Right kidney (tissue), 1 donor: ENCODE results near the gene MYH11.
"Not testable (repeated sequence)": the region's sequence is repeated elsewhere in the genome, so short reads cannot be mapped to it uniquely, and the experiment has no call there.

Experiments
- DNase-seq: peaks from one replicate; pipeline ENCODE4 v3.0.0-alpha.2; 2016

The MYH11 gene

DNA sequence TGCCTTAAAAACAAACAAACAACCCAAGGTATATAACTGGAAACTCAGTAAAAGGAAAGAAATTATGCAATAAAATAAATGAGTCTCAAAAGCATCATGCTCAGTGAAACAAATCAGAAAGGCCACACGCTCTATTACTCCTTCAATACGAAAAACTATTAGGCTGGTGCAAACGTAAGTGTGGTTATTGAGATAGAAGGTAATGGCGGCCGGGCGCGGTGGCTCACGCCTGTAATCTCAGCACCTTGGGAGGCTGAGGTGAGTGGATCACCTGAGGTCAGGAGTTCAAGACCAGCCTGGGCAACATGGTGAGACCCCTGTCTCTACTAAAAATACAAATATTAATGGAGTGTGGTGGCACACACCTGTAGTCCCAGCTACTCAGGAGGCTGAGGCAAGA lies 17.6 kb downstream of the MYH11 start:
- not testable (repeated sequence) for DNase-seq

DNA sequence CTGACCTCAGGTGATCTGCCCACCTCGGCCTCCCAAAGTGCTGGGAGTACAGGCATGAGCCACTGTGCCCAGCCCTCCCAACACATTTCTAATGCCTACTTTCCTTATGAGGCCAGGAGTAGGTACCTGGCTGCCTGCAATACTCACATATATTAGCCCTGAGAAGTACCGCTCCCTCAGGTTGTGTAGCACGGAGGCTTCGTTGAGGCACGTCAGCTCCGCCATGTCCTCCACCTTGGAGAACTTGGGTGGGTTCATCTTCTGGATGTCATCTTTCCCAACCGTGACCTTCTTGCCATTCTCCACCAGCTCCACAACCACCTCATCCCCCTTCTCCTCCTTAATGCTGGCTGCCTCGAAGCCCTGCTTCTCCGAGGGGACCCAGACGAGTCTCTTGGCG lies 19.1 kb downstream of the MYH11 start:
- no peak for DNase-seq

DNA sequence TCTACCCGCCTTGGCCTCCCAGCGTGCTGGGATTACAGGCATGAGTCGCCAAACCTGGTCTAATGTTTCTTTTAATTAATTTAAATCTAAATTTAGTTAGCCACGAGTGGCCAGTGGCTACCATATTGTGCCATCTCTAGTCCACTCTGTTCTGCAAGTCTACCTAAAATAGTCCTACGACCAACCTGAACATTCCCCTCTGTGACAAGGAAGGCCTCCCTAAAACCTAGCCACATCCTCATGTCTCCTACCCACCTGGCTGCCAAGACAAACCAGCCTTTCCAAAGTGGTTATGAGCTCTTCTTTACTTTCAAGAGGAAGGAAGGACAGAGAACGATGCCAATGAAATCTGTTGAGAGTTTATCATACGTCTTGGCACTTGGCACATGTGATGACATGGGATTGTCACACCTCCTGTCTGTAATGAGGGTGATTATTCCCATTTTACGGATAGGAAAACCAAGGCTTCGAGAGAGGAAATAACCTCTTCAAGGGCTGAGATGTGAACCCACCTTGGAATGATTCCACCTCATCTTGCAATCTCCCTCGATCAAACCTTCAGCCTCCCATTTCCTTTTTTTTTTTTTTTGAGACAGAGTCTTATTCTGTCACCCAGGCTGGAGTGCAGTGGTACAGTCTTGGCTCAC lies 19.7 kb downstream of the MYH11 start:
- no peak for DNase-seq

DNA sequence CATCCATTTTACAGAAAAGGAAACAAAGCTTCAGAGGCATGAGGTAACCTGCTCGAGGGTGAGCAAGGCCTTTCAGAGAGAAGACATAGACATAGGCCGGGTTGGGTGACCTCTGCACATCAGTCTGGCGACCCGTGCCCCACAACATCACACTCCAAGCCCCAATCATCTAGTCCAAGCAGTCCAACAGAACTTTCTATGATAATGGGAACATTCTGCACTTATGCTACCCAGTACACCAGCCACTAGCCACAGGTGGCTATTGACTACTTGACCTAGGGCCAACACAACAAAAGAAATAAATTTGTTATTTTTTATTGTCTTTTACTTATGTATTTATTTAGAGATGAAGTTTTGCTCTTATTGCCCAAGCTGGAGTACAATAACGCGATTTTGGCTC lies 20.8 kb downstream of the MYH11 start:
- DNase-seq: no peak

DNA sequence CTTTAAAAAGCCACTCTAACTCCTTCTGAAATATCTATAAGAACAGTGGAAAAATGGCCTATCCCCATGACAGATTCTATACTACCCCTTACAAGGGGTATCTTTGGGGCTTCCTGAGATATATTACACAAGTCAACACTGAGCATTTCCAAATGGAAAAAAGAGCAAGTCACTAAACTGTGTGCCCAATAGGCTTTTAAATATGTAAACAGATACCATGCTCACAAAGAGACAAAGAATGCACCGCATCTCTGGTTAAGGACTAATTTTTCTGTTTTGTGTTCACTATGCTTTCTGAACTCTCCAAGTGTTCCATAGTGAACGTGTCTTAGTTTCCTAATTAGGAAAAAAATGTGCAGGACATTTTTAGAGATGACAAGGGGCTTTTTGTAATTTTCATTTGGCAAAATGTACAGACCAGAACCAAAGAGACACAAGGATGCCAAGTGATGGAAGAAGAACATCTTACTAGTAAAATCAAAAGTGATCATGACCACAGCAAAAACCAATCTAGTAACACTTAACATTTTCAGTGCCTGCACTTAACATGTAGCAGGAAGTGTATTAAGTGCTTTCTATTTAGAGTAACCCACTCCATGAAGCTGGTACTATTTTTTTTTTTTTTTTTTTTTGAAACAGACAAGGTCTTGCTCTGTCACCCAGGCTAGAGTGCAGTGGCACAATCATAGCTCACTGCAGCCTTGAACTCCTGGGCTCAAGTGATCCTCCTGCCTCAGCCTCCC lies 21.5 kb downstream of the MYH11 start:
- no peak for DNase-seq

DNA sequence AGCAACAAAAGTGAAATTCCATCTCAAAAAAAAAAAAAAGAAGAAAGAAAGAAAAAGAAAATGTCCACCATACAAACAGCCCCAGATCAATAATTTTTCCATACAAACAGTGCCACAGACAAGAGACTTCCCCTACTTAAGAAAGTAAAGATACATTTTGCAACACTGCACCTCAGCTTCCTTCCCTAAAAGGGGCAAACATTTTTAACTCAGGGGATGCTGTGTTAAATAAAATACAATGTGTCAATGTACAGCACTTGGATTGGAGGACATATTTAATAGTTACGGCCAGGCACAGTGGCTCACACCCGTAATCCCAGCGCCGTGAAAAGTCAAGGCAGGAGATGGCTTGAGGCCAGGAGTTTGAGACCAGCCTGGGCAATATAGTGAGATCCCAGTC lies 22.3 kb downstream of the MYH11 start:
- no peak for DNase-seq

DNA sequence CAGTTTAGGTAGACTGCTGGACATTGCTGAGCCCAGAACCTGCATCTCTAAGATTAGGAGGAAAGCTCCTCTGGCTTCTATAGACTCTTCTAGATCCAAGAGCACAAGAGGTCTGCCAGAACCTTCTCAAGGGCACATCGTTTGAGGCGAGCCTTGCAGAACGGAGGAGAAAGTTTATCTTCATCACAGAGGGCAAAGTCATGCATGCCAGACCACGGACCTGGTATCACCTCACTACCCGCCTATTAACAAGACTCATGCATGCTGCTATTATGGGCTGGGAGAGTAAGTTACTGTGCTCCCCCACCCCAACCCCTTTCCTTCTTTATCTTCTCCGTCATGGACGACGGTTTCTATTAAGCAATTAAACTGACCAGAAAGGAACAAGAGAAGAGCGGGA lies 23.3 kb downstream of the MYH11 start:
- no peak for DNase-seq

DNA sequence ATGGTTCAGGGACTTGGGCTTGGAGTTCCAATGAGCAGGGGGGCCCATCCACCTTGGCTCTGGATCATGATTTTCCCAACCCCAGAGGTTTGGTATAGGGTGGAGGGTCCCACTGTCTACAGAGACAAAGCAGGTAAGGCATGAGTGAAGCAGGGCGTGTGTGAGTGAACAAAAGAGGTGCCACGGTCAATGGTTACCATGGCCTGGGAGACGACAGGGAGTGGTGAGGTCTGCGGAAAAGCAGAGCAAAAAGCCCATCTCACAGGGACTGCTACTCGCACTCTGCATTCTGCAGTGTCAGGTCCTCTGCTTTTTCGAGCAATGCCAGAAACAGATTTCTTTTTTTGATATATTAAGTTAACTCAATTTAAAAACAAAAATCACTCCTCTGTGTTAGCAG lies 24.6 kb downstream of the MYH11 start:
- DNase-seq: no peak

DNA sequence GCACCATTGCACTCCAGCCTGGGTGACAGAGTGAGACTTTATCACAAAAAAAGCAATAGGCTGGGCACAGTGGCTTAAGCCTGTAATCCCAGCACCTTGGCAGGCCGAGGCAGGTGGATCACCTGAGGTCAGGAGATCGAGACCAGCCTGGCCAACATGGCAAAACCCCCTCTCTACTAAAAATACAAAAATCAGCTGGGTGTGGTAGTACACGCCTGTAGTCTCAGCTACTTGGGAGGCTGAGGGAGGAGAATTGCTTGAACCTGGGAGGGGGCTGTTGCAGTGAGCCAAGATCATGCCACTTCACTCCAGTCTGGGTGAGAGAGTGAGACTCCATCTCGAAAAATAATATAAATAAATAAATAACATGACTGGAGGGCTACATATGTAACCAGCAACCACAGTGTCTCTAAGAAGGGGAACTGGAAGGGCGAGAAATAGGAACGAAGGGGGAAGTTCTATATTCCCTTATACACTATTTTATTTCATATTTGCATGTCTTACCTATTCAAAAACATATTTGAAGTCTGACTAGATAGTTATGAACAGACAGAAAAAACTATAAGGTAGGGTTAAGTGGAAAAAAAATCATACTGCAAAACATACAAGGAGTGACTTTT lies 25.9 kb downstream of the MYH11 start:
- DNase-seq: no peak

DNA sequence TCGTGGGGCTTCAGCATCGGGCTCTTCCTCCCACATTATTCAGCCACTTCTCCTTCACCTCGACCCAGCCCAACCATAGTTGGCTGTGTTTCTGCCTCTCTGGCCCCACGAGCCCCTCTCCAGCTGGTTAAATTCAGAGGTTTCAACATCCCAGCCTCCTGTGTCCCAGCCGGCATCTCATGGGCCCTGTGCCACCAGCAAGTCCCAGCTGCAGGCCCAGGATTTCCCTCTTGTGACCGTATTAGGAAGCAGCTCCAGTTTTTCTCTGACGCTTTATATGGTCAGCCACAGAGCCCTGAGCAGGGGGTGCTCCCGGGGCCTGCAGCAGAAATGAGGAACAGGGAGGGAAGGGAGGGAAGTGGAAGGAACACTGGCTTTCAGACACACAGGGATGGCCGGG lies 27.4 kb downstream of the MYH11 start:
- no peak for DNase-seq

DNA sequence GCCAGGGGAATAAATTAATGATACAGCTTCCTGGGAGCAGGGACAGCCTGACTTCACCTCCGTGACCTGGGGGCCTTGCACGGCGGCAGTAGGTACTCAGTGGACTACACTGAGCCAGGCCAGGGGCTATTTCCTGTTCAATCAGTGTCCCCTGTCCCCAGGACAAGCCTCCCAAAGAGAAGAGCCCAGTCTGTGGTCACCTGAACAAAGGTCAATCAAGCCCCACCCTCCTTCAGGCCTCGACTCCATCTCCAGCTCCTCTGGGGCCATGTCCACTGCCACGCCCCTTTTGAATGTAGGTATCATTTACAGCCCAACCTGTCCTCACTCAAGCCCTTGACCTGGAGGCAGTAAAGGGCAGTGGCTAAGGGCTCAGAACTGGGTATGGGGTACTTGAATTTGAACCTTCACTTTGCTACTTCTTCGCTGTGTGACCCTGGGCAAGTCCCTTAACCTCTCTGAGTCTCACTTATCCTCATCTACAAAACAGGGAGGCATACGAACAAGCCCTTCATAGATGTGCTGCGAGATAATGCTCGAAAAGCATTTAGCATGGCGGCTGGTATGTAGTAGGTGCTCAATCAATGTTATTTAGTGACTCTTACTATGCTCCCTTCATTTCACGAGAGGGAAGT lies 29.0 kb downstream of the MYH11 start:
- DNase-seq: no peak

DNA sequence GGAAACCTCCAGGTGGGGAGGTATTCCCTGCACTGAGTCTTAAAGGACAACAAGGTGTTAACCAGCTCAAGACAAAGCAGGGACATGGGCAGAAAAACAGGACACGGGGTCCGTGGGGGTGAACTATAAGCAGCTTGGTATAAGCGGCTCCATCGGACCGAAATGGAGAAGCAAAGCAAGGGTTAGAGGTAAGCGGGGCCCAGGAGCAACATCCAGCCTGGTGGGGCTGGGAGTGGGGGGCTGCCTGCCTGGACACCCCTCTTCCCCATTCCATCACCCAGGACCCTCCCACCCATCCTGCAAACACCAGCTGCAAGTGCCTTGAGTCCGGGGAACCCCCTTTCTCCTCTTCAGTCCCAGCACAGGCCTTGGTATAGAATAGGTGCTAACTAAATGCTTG lies 29.5 kb downstream of the MYH11 start:
- no peak for DNase-seq

DNA sequence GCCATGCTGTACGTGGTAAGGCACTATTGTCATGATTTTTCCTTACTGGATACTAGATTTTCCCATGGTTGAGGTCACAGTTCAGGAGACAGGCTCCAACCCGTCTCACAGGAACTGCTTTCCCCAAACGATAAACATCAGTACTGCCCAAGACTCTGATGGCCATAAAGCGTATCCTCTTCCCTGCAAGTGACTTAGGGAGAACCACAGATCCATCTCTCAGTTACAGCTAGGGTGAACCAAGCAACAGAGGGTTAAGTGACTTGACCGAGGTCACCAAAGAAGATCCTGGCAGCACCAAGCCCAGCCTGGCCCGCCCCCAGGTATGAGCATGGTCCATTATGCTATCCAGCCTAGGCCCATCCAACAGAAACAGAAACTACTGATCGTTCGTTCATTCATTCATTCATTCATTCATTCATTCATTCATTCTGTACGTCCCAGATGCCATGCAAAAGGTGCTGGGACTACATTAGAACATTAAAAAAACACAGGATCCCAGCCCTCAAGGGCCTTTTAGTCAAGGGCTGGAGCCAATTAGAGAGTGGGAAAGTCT lies 31.0 kb downstream of the MYH11 start:
- no peak for DNase-seq

DNA sequence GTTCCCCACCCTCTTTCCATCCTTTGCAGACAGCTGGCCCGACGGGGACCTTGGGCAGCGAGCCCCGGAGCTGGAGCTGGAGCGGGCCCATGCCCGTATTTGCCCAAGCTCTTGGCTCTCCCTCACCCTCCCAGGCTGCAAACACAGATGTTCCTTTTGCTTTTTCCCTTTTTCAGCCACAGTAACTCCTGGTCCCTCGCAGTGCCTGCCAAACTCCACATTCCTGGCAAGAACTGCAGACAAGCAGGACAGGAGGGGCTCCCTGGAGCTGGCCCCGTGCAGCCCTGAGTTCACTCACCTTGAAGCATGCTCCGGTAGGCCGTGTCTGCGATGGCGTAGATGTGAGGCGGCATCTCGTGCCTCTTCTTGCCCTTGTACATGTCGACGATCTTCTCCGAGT lies 33.9 kb downstream of the MYH11 start:
- no peak for DNase-seq

DNA sequence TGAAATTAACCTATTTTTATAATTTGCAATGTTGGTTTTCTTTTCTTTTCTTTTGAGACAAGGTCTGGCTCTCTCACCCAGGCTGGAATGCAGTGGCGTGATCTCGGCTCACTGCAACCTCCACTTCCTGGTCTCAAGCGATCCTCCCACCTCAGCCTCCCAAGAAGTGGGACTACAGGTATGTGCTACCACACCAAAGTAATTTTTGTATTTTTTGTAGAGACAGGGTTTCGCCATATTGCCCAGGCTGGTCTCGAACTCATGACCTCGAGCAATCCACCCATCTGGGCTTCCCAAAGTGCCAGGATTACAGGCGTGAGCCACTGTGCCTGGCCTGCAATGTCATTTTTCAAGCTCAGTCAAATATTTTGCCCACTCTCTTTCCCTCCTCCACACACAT lies 36.0 kb downstream of the MYH11 start:
- no peak for DNase-seq

DNA sequence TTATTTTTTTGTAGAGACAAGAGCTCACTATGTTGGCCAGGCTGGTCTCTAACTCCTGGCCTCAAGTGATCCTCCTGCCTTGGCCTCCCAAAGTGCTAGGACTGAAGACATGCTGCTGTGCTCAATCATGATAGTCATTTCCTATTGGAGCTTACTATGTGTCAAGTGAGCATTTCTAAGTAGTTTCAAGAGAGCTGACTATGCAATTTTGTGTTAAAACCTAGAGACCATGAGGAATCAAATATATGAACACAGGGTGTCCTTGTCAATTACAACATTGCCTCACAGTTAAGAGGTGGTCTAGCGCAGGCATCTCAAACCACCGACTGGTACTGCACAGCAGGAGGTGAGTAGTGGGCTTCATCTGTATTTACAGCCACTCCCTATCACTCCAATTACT lies 37.8 kb downstream of the MYH11 start:
- no peak for DNase-seq

DNA sequence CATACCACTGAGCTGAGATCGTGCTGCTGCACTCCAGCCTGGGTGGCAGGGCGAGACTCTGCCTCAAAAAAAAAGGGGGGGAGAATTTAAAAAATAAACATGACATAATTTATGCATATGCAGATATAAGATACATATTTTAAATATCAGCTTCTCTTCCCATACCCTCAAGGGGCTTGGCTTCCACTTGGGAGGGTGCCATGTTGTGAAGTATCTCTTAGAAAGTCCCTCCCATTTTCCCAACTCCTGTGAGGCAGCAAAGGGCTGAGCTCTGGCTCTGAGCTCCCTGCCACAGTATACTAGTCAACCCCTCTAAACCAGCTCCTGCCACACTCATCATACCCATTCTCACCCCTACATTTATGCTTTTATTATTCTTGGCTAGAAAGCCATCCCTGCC lies 39.4 kb downstream of the MYH11 start:
- DNase-seq: no peak

DNA sequence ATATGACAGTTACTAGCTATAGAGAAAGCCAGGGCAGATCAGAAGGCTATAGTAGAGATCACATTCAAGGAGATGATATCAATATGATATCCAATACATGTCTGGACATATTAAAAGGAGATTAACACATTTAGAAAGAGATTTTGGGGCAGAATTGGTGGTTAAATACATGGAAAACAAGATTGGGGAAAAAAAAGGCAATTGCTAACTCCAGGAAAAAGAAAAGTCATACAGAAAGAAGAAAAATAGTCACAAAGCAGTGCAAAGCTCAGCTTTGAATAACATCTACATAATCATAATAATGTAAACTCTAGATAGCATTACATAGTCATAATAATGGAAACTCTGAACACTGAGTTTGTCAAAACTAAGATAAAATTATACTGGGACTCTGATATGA lies 40.6 kb downstream of the MYH11 start:
- DNase-seq: no peak

DNA sequence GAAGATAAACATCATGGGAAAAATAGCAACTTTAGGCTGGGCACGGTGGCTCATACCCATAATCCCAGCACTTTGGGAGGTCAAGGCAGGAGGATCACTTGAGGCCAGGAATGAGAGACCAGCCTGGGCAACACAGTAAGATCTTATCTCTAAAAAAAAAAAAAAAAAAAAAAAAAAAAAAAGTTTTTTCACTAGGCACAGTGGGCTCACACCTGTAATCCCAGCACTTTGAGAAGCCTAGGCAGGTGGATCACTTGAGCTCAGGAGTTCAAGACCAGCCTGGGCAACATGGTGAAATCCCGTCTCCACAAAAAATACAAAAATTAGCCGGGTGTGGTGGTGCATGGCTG lies 44.5 kb downstream of the MYH11 start:
- DNase-seq: not testable (repeated sequence)

DNA sequence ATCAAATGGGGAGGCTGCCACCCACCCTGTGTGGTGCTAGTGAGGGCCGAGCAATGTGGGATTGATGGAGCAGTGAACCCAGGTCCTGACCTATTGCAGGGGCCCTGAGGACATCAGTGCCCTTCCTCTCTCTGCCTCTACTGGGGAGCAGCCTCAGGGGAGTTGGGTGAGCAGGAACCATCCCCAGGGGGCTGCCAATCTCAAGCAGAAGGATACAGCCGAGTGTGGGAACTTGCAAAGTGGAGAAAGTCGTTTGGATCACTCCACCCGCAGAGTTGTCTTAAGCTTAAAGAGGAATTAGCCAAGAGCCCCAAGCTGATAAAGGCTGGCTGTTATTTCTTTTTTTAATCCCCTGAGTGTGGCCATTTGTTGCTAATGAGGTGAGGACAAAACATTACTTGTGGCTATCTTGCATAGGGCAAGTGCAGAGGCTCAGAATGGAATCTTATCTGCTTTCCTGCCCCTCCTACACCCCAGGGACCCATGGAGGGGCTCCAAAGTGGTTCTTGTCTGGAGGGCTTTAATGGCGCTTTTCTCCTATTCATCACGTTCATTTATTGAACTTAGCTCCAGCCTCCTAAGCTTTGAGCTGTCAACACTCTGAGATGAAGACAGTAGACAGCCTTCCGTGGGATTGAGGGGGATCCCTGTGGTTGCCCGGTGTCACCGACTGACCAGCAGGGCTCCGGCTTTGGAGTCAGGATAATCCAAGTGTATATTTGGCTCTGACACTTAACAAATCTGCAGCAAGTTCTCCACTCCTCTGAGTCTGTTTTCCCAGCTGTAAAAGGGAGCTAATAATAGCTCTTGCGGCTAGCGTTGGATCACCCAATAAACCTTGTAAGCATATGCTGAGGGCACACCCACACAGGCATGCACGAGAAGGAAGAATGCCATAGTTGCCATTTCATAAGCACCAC lies 45.1 kb downstream of the MYH11 start:
- peak; percentile 24 for DNase-seq

DNA sequence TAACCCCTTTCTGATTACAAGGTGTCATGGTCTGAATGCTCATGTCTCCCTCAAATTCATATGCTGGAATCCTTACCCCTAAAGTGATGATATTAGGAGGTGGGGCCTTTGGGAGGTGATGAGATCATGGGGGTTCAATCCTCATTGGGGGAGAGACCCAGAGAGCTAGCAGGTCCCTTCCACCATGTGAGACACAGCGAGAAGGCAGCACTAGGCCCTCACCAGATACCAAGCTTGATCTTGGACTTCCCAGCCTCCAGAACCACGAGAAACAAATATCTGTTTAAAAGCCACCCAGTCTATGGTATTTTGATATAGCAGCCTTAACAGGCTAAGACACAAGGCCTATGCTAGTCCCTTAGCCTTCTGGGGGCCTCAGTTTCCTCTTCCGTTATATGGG lies 45.9 kb downstream of the MYH11 start:
- DNase-seq: no peak

DNA sequence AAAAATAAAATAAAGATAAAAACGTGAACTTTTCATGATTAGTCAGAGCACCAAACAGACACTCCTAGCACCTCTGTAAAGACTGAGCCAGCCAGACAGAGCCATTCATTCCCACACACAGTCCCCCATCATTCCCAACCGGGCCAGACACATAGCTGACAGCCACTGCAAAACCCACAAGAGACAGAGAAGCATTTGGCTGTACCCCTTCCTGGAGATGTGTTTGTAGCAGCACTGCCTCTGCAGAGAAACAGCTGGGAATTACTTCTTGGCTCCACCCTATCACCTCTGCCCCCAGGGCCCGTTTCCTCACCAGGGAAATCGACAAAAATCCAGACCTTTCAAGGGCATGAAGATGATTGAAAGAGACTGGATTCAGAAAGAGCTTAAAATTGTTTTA lies 46.4 kb downstream of the MYH11 start:
- no peak for DNase-seq
